OCI-LY1 (cell line): Measurements from ENCODE around the gene FTO.

Source experiments
- H2AFZ ChIP-seq: fragments of 200-600 bp; sonication (generic), shearing (Covaris generic); 2 replicates; pipeline ENCODE4 v1.6.0; 2014; ENCODE audit warnings: antibody characterized with exemption, mild to moderate bottlenecking, low read length
- H3F3A ChIP-seq: fragments of 200-600 bp; sonication (generic), shearing (Covaris generic); 2 replicates; pipeline ENCODE4 v1.6.0; 2014; ENCODE audit warnings: mild to moderate bottlenecking, antibody characterized with exemption, low read length, moderate library complexity; ENCODE audit not compliant: insufficient read depth
- H3K27ac ChIP-seq: fragments of 200-600 bp; sonication (generic); 2 replicates; pipeline ENCODE4 v1.5.1; 2014; ENCODE audit warnings: low read length, mixed run types, mild to moderate bottlenecking, low read depth; ENCODE audit not compliant: poor library complexity, severe bottlenecking
- H3K27me3 ChIP-seq: fragments of 200-600 bp; sonication (generic); 2 replicates; pipeline ENCODE4 v1.6.0; 2014; ENCODE audit warnings: antibody characterized with exemption, mild to moderate bottlenecking, low read length, moderate library complexity; ENCODE audit not compliant: insufficient read depth
- H3K36me3 ChIP-seq: fragments of 200-600 bp; sonication (generic); 2 replicates; pipeline ENCODE4 v1.6.1; 2014; ENCODE audit warnings: mild to moderate bottlenecking, antibody characterized with exemption, low read length, moderate library complexity, mixed read lengths; ENCODE audit not compliant: insufficient read depth
- H3K4me1 ChIP-seq: fragments of 200-600 bp; sonication (generic); 2 replicates; pipeline ENCODE4 v1.5.1; 2014; ENCODE audit warnings: mild to moderate bottlenecking, low read length, moderate library complexity; ENCODE audit not compliant: insufficient read depth, severe bottlenecking
- H3K4me2 ChIP-seq: fragments of 200-600 bp; sonication (generic), shearing (Covaris generic); 2 replicates; pipeline ENCODE4 v1.6.1; 2014; ENCODE audit warnings: low read length
- H3K4me3 ChIP-seq: fragments of 200-600 bp; sonication (generic); 2 replicates; pipeline ENCODE4 v1.5.1; 2014; ENCODE audit warnings: low read length, low read depth, mild to moderate bottlenecking, mixed read lengths; ENCODE audit not compliant: poor library complexity, severe bottlenecking
- H3K79me2 ChIP-seq: fragments of 200-600 bp; shearing (Covaris generic); 2 replicates; pipeline ENCODE4 v1.6.1; 2016; ENCODE audit warnings: mixed run types, low read length, mixed read lengths; ENCODE audit not compliant: insufficient read depth
- H3K9ac ChIP-seq: fragments of 200-600 bp; sonication (generic), shearing (Covaris generic); 2 replicates; pipeline ENCODE4 v1.6.1; 2014; ENCODE audit warnings: mild to moderate bottlenecking, low read length, mixed read lengths
- H3K9me2 ChIP-seq: fragments of 200-600 bp; sonication (generic), shearing (Covaris generic); 2 replicates; pipeline ENCODE4 v1.6.1; 2014; ENCODE audit warnings: low read depth, mild to moderate bottlenecking, low read length, mixed read lengths
- H3K9me3 ChIP-seq: fragments of 200-600 bp; shearing (Covaris generic); 2 replicates; pipeline ENCODE4 v1.6.1; 2014; ENCODE audit warnings: low read length, mixed read lengths
- H4K20me1 ChIP-seq: fragments of 200-600 bp; sonication (generic), shearing (Covaris generic); 2 replicates; pipeline ENCODE4 v1.6.0; 2016; ENCODE audit warnings: mild to moderate bottlenecking, low read length; ENCODE audit not compliant: insufficient read depth
- EZH2 ChIP-seq: fragments of 200-600 bp; sonication (generic), shearing (Covaris generic); IDR thresholded peaks from 2 replicates; pipeline ENCODE4 v1.8.0; 2017; ENCODE audit warnings: borderline replicate concordance, mixed run types, mild to moderate bottlenecking, antibody characterized with exemption, low read length, moderate library complexity, mixed read lengths
- TF ChIP-seq, protein P1 (sequence below): fragments of 200-600 bp; sonication (generic), shearing (Covaris generic); IDR thresholded peaks from 2 replicates; pipeline ENCODE4 v1.5.1; 2017; ENCODE audit warnings: mild to moderate bottlenecking, antibody characterized with exemption, low read length, moderate library complexity, mixed read lengths

FTO gene

DNA sequence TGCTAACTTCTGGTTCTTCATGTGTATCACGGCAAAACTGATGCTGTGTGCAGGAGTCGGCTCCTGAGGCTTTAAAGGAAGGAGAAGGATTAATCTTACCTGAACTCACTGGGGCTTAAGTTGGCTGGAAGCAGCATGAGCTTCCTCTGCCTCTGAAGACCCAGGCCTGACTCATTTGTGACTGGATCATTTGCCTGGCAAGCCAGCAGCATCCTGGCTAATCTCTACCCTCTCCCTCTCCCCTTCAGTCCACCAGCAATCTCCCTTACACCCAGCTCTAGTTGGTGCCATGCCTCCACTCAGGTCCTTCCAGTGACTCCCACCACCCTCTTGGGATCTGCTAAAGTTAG is 432.3 kb downstream of the FTO start:
- Histone ChIP-seq H3K4me3 (no peak overlapping the region), H3K9me2 (no peaks in the 10 kb centered on the region), H3K36me3 (no peaks in the 10 kb centered on the region), H2AFZ (no peak overlapping the region), H3K27ac (no peak overlapping the region), H3K9ac (no peak overlapping the region), H3K4me1 (no peaks in the 10 kb centered on the region), H3F3A (no peaks in the 10 kb centered on the region), H4K20me1 (no peaks in the 10 kb centered on the region), H3K79me2 (no peaks in the 10 kb centered on the region), H3K27me3 (no peaks in the 10 kb centered on the region; the same call in 1 of the 2 replicates), H3K4me2 (no peak overlapping the region), H3K9me3 (no peaks in the 10 kb centered on the region)
- no peak for TF ChIP-seq EZH2
- TF ChIP-seq, protein P1, sequence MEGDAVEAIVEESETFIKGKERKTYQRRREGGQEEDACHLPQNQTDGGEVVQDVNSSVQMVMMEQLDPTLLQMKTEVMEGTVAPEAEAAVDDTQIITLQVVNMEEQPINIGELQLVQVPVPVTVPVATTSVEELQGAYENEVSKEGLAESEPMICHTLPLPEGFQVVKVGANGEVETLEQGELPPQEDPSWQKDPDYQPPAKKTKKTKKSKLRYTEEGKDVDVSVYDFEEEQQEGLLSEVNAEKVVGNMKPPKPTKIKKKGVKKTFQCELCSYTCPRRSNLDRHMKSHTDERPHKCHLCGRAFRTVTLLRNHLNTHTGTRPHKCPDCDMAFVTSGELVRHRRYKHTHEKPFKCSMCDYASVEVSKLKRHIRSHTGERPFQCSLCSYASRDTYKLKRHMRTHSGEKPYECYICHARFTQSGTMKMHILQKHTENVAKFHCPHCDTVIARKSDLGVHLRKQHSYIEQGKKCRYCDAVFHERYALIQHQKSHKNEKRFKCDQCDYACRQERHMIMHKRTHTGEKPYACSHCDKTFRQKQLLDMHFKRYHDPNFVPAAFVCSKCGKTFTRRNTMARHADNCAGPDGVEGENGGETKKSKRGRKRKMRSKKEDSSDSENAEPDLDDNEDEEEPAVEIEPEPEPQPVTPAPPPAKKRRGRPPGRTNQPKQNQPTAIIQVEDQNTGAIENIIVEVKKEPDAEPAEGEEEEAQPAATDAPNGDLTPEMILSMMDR: no peak

GRCh38 chr16:54140057-54140787 is 436.3 kb downstream of the FTO start:
- Histone ChIP-seq H3K27me3 (no peaks in the 10 kb centered on the region; the same call in 1 of the 2 replicates), H3K27ac (no peak overlapping the region), H3K36me3 (no peaks in the 10 kb centered on the region), H3K9me2 (no peaks in the 10 kb centered on the region), H4K20me1 (no peaks in the 10 kb centered on the region), H3K9ac (no peak overlapping the region), H3K79me2 (no peaks in the 10 kb centered on the region), H3K4me3 (no peak overlapping the region), H3K9me3 (no peaks in the 10 kb centered on the region), H2AFZ (no peak overlapping the region), H3K4me2 (no peak overlapping the region), H3F3A (no peaks in the 10 kb centered on the region), H3K4me1 (no peaks in the 10 kb centered on the region)
- TF ChIP-seq, protein P1: no peak
- TF ChIP-seq EZH2: no peak

- Histone ChIP-seq H3K27me3 (no peaks in the 10 kb centered on the region; the same call in 1 of the 2 replicates), H3K79me2 (no peaks in the 10 kb centered on the region), H3K9me3 (no peaks in the 10 kb centered on the region), H3K4me2 (no peak overlapping the region), H4K20me1 (no peaks in the 10 kb centered on the region), H3F3A (no peaks in the 10 kb centered on the region), H3K27ac (no peak overlapping the region), H3K4me3 (no peak overlapping the region), H3K9ac (no peak overlapping the region), H2AFZ (no peak overlapping the region), H3K36me3 (no peaks in the 10 kb centered on the region), H3K4me1 (no peaks in the 10 kb centered on the region), H3K9me2 (no peaks in the 10 kb centered on the region)
- TF ChIP-seq, protein P1: no peak
- no peak for TF ChIP-seq EZH2
These were observed 436.8 kb downstream of the FTO start for GRCh38 chr16:54140788-54141136.
